Psoas muscle (tissue), 8 donors: ENCODE results near the gene JMJD7. TPM values are rescaled to one million over a fixed set of nuclear protein-coding genes. Genes with fewer than 3 reads are reported as not detected.

ENCODE experiments used
- ATAC-seq, 4 donors: fragments of 200-7000 bp; cut with Tn5 transposase; one replicate each; pipeline ENCODE4 v1.9.1; 2020; ENCODE audit warnings: moderate library complexity in 3 of 4, mild to moderate bottlenecking in 2 of 4
- DNase-seq, 2 donors: peaks; one replicate each; pipeline ENCODE4 v3.0.0-alpha.2; 2020
- H3K27ac ChIP-seq: fragments of 200-600 bp; one replicate; pipeline ENCODE4 v1.8.0; 2022
- H3K27me3 ChIP-seq, 3 donors: fragments of 200-600 bp in 1 of 3; one replicate each; pipeline versions ENCODE4 v1.6.1 to v1.8.0; 2013 to 2022; ENCODE audit warnings: low read length in 2 of 3, mild to moderate bottlenecking in 2 of 3, moderate library complexity in 1 of 3; ENCODE audit not compliant: insufficient read depth in 3 of 3
- H3K36me3 ChIP-seq, 2 donors: fragments of 200-600 bp in 1 of 2; one replicate each; pipeline versions ENCODE4 v1.6.1 to v1.8.0; 2013 to 2022; ENCODE audit warnings: low read depth in 1 of 2, mild to moderate bottlenecking in 1 of 2, moderate library complexity in 1 of 2; ENCODE audit not compliant: insufficient read depth in 1 of 2
- H3K4me1 ChIP-seq: fragments of 200-600 bp; one replicate; pipeline ENCODE4 v1.8.0; 2022
- H3K4me3 ChIP-seq: fragments of 200-600 bp; one replicate; pipeline ENCODE4 v1.8.0; 2022; ENCODE audit warnings: mild to moderate bottlenecking
- H3K9me3 ChIP-seq: fragments of 200-600 bp; one replicate; pipeline ENCODE4 v1.8.0; 2022
- CTCF ChIP-seq: fragments of 200-600 bp; IDR thresholded peaks from one replicate; pipeline ENCODE4 v1.8.0; 2022; ENCODE audit warnings: antibody characterized with exemption
- WGBS, 3 donors: extraction: QIAGEN DNeasy Blood & Tissue Kit; methylation state at CpG; one replicate each; pipeline versions ENCODE4 v1.1.6 to v1.1.7; 2013; 5-methylcytosine and 5-hydroxymethylcytosine counted together
- intact Hi-C, 2 donors: fragments of 100-400 bp; cut with DNase I; formaldehyde crosslinking; loops; one replicate each; pipeline versions ENCODE4 v1.11.0 to v1.14.2; 2022
- polyA plus RNA-seq, 3 donors: library from polyadenylated mRNA; stranded (reverse); fragments of 200-250 nt; gene quantifications; one replicate each; pipeline ENCODE4 v1.2.3, GENCODE V29; 2013
- total RNA-seq, 4 donors: library from RNA; stranded (reverse); fragmentation: NEBNext Ultra II Directional in 2 of 4; extraction: Animal tissue kit (Norgen Biotek cat#: 25700) in 2 of 4; gene quantifications; one replicate each; pipeline versions ENCODE4 v1.2.1 to v1.2.4, GENCODE V29; 2021 to 2023
- donor health status: healthy with polysubstance abuse.
- donor health status: DM: no; HTN: no; CAD: no; lungs with moderate emphysema.
- donor health status: Bipolar disorder and iron deficiency.
- donor health status: healthy.
- donor health status: DM: yes; HTN: yes; CAD: no.
- donor health status: DM: no; HTN: no; CAD: no.
- donor health status: DM: no; HTN: no; CAD: no.
- donor health status: DM: yes; HTN: yes; CAD: no.

JMJD7 gene
- total and polyA plus RNA-seq, 7 donors: 4.4 to 8.0 (median 6.4) TPM

GRCh38 chr15:41850482-41851166 is 22.7 kb downstream of the JMJD7 start:
- Histone ChIP-seq H3K4me3 (no peak overlapping the region), H3K27me3 (peaks cover 0 to 12% (median 4%) of the 10 kb centered on the region in 3 donors), H3K4me1 (no peaks in the 10 kb centered on the region), H3K36me3 (peaks cover 0 to 33% of the 10 kb centered on the region in 2 donors), H3K9me3 (no peaks in the 10 kb centered on the region), H3K27ac (no peak overlapping the region)
- intact Hi-C loops: no loop called here
- DNase-seq (no peak), ATAC-seq (peak in 3 of 4 donors; percentile 7 to 25 (median 11))
- no peak for TF ChIP-seq CTCF
- WGBS, 3 donors: 65 to 75% (median 66%) methylated on average over 16 of the region's 16 CpGs

GRCh38 chr15:41851167-41851523 is 23.3 kb downstream of the JMJD7 start:
- WGBS, 3 donors: 23 to 43% (median 25%) methylated on average over 11 of the region's 11 CpGs

GRCh38 chr15:41851755-41852370 is 24.0 kb downstream of the JMJD7 start:
- no peak for TF ChIP-seq CTCF
- no peak for ATAC-seq
- no peaks in the 10 kb centered on the region for H3K9me3 ChIP-seq
- H3K4me1 ChIP-seq: no peaks in the 10 kb centered on the region
- DNase-seq: no peak
- peaks cover 0 to 12% (median 4%) of the 10 kb centered on the region in 3 donors for H3K27me3 ChIP-seq
- intact Hi-C loops: no loop called here
- peaks cover 0 to 21% of the 10 kb centered on the region in 2 donors for H3K36me3 ChIP-seq
- no peak overlapping the region for H3K27ac ChIP-seq
- 65 to 79% (median 69%) methylated on average over 8 of the region's 8 CpGs for WGBS, 3 donors
- H3K4me3 ChIP-seq: no peak overlapping the region

More at GRCh38 chr15:41851167-41851523, 23.3 kb downstream of the JMJD7 start:
- ATAC-seq (peak in 2 of 4 donors; percentile 7 to 21), DNase-seq (no peak)
- Histone ChIP-seq H3K4me3 (no peak overlapping the region), H3K4me1 (no peaks in the 10 kb centered on the region), H3K27ac (no peak overlapping the region), H3K27me3 (peaks cover 0 to 12% (median 4%) of the 10 kb centered on the region in 3 donors), H3K36me3 (peaks cover 0 to 28% of the 10 kb centered on the region in 2 donors), H3K9me3 (no peaks in the 10 kb centered on the region)
- TF ChIP-seq CTCF: no peak
- intact Hi-C loops: no loop called here

- TF ChIP-seq CTCF: no peak
- no peaks in the 10 kb centered on the region for H3K9me3 ChIP-seq
- intact Hi-C loops: no loop called here
- H3K27me3 ChIP-seq: peaks cover 0 to 12% (median 4%) of the 10 kb centered on the region in 3 donors
- H3K36me3 ChIP-seq: peaks cover 0 to 10% of the 10 kb centered on the region in 2 donors
- ATAC-seq (no peak), DNase-seq (no peak)
- H3K4me3 ChIP-seq: no peak overlapping the region
- no peaks in the 10 kb centered on the region for H3K4me1 ChIP-seq
- WGBS, 3 donors: 71 to 74% (median 74%) methylated on average over 16 to 17 of the region's 17 CpGs
- H3K27ac ChIP-seq: no peak overlapping the region
Observed at GRCh38 chr15:41852736-41853590, 25.1 kb downstream of the JMJD7 start.
